H1 (cell line): Measurements from ENCODE around the gene BRD2. TPM values are rescaled to one million over a fixed set of nuclear protein-coding genes. Genes with fewer than 3 reads are reported as not detected.

ENCODE experiments used
- CBX8 ChIP-seq: fragments of 300-800, 300-1000 bp; sonication (generic); IDR thresholded peaks from 2 replicates; pipeline ENCODE4 v1.7.1; 2016; ENCODE audit warnings: low read depth, low read length, borderline replicate concordance
- HDAC6 ChIP-seq: IDR thresholded peaks from one replicate; pipeline ENCODE4 v1.7.1; 2012; ENCODE audit warnings: low read depth, mild to moderate bottlenecking, inconsistent platforms, low read length, moderate library complexity
- POLR2AphosphoS5 ChIP-seq: IDR thresholded peaks from 2 replicates; pipeline ENCODE4 v1.6.1; 2011; ENCODE audit warnings: low read depth, low read length
- POU5F1 ChIP-seq: IDR thresholded peaks from 2 replicates; pipeline ENCODE4 v1.6.1; 2011; ENCODE audit warnings: low read depth, mild to moderate bottlenecking, low read length, moderate library complexity
- RFX5 ChIP-seq: IDR thresholded peaks from 2 replicates; pipeline ENCODE4 v1.6.1; 2011; ENCODE audit warnings: low read depth, low read length, improper control_type of control experiment, borderline replicate concordance
- RNF2 ChIP-seq: fragments of 200-900, 300-1000 bp; sonication (generic); IDR thresholded peaks from 2 replicates; pipeline ENCODE4 v1.7.1; 2016; ENCODE audit warnings: borderline replicate concordance, low read depth, mild to moderate bottlenecking, antibody characterized with exemption, low read length; ENCODE audit not compliant: poor library complexity, severe bottlenecking; ENCODE audit errors: missing control alignments
- SP2 ChIP-seq: IDR thresholded peaks from 2 replicates; pipeline ENCODE4 v1.6.1; 2012; ENCODE audit warnings: mild to moderate bottlenecking, low read length, inconsistent platforms
- SP4 ChIP-seq: IDR thresholded peaks from 2 replicates; pipeline ENCODE4 v1.6.1; 2012; ENCODE audit warnings: low read length, inconsistent platforms
- SUZ12 ChIP-seq: fragments of 200-600 bp; sonication (generic); IDR thresholded peaks from 2 replicates; pipeline ENCODE4 v1.6.1; 2012; ENCODE audit warnings: mild to moderate bottlenecking, inconsistent platforms, low read length, moderate library complexity, mixed read lengths
- TEAD4 ChIP-seq: IDR thresholded peaks from 2 replicates; pipeline ENCODE4 v1.6.1; 2012; ENCODE audit warnings: low read depth, low read length, inconsistent platforms, mixed read lengths
- polyA plus RNA-seq, 7 experiments: library from polyadenylated mRNA; depleted of rRNA in 3 of 7; stranded (reverse) in 5 of 7; unstranded in 2 of 7; fragments of >200 nt in 5 of 7; fragments of 200-250 nt in 2 of 7; gene quantifications; 1 replicate in 5 of 7; 2 replicates in 1 of 7; 4 replicates in 1 of 7; pipeline versions ENCODE4 v1.2.1 to v1.2.3, GENCODE V29; 2011 to 2013; ENCODE audit warnings: missing spikeins in 2 of 7, mixed read lengths in 2 of 7
- total RNA-seq: library from RNA; stranded (reverse); fragmentation: NEBNext Ultra II Directional; extraction: Animal tissue kit (Norgen Biotek cat#: 25700); gene quantifications from 2 replicates; pipeline ENCODE4 v1.2.1, GENCODE V29; 2021
- TF ChIP-seq, protein P1 (sequence below): IDR thresholded peaks from 2 replicates; pipeline ENCODE4 v1.6.1; 2012; ENCODE audit warnings: low read length, inconsistent platforms
- TF ChIP-seq, protein P2 (sequence below): IDR thresholded peaks from 2 replicates; pipeline ENCODE4 v1.6.1; 2012; ENCODE audit warnings: inconsistent platforms

The BRD2 gene
- total and polyA plus RNA-seq, 2 of the 8 experiments (the other 6 are each of a cell fraction or from before 2014, with no cell fraction given): 132 to 185 TPM

DNA sequence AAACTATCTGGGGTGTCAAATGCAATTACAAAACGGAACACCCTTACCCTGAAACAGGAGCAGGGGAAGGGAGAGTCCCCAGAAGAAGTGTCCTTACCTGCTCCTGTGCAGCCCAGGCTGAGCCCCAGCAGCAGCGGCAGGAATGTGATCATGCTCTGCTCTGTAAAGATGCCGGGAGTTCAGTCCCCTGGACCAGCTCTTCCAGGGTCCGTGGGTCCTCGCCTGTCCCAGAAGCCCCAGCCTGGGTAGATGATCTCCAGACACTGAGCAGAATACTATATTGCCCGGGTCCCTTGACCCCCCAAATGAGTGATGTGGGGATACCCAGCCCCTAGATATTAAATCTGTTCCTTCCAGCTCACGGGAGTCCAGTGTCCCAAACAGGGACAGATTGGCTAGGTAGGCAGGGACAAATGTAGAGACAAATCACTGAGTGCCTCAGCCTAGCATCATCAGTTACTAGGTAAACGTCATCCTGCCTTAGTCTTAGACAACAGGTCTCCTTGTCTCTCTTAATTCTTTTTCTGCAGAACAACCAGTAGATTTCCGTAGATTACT is 27.7 kb upstream of the BRD2 start, which contains the start of gene HLA-DMB (continued):
- TF ChIP-seq CBX8 (no peak), SP2 (no peak), TEAD4 (peak; percentile 61; the same call in 1 of the 2 replicates), HDAC6 (no peak), SP4 (no peak), POLR2AphosphoS5 (no peak), POU5F1 (no peak), RNF2 (no peak), SUZ12 (no peak), RFX5 (peak; percentile 99)
- TF ChIP-seq, protein P1, sequence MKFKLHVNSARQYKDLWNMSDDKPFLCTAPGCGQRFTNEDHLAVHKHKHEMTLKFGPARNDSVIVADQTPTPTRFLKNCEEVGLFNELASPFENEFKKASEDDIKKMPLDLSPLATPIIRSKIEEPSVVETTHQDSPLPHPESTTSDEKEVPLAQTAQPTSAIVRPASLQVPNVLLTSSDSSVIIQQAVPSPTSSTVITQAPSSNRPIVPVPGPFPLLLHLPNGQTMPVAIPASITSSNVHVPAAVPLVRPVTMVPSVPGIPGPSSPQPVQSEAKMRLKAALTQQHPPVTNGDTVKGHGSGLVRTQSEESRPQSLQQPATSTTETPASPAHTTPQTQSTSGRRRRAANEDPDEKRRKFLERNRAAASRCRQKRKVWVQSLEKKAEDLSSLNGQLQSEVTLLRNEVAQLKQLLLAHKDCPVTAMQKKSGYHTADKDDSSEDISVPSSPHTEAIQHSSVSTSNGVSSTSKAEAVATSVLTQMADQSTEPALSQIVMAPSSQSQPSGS: no peak
- TF ChIP-seq, protein P2, sequence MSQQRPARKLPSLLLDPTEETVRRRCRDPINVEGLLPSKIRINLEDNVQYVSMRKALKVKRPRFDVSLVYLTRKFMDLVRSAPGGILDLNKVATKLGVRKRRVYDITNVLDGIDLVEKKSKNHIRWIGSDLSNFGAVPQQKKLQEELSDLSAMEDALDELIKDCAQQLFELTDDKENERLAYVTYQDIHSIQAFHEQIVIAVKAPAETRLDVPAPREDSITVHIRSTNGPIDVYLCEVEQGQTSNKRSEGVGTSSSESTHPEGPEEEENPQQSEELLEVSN: no peak
